ENCODE results near the gene ZNF862.

ZNF862 gene

GRCh38 chr7:149845257-149845980, 7.2 kb downstream of the ZNF862 start:
- DNase-seq (ENCODE audit: low read depth in 2 of 3, low spot score in 1 of 3), result no peak

DNA sequence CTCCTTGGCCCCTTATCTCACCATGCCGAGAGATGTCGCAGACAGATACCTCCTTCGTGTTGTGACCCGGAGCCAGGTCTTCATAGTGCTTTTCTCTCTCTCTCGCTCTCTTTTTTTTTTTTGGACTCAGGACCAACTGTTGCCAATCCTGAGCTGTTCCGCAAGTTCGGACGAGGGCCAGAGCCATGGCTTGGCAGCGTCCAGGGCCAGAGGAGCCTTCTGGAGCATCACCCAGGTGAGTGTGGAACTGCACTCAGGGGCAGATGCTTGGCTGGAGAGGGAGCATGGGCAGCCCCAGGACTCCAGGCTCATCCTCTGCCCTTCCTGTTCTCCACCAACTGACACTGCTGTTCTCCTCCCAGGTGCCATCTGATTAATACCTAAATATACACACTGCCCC, 7.8 kb downstream of the ZNF862 start:
- no peak for DNase-seq (ENCODE audit: low read depth in 2 of 3, low spot score in 1 of 3)

DNA sequence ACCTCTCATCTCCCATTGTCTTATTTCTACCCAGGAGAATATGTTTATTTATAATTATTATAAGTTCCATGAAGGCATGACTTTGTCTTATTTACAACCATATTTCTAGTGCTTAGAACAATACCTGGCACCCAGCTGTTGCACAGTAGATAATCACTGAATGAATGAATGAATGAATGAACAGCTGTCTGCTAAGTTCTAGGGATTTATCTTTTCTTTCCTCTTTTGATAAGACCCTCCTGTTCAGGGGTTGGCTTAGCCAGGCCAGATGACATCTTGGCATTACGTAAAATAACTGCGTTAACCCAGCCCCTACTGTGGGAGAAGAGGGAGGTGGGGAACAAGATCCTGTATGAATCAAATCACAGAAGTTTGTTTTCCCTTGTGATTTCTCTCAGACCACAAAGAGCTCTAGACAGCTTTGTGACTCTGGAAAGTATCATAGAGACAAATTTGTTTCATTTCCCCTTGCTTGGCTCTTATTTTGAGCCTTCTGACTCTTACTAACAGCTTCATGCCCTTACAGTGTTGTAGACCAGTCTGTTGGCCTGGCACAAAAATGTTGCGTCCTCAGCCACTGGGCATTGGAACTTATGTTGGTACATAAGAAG, 8.4 kb downstream of the ZNF862 start:
- no peak for DNase-seq (ENCODE audit: low read depth in 2 of 3, low spot score in 1 of 3)

DNA sequence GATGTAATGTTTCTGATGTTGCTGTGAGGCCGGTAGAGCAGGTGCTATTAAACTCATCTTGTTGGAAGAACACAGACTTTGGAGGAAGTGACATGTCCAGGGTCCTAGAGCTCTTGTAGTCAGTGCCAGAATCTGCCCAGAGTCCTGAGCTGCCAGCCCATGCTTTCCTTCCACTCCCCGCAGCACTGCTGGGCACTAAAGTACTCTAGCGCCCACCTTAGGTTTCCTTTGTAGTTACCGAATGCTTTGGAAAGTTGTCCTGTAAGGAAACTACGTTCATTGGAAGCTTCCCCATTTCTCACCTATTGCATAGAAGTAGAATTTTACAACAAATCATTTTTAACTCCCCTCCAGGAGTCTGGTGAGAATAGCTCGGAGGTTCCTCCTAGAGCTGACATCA, 11.0 kb downstream of the ZNF862 start:
- no peak for DNase-seq (ENCODE audit: low read depth in 2 of 3, low spot score in 1 of 3)

GRCh38 chr7:149850007-149850594, 11.9 kb downstream of the ZNF862 start:
- no peak for DNase-seq (ENCODE audit: low read depth in 2 of 3, low spot score in 1 of 3)

- no peak for DNase-seq (ENCODE audit: low read depth in 2 of 3, low spot score in 1 of 3)
Observed at GRCh38 chr7:149850716-149851115, 12.5 kb downstream of the ZNF862 start.

GRCh38 chr7:149851449-149851848, 13.3 kb downstream of the ZNF862 start:
- no peak for DNase-seq (ENCODE audit: low read depth in 2 of 3, low spot score in 1 of 3)

DNA sequence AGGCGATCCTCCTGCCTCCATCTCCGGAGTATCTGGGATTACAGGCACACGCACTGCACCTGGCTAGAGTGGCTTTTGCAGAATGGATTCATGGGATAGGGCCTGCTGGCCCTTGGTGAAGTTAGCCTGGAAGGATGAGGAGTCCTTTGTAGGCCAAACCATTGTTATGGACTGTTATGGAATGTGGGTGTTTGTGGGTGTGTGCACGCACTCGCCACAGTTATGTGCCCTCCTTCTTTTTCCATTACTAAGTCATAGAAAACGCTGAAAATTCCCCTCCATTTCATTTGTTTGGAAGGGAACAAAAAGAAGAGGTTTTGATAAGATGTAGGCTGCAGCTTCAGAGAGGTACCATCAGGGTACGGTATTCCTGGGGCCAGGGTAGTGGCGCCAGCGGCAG, 15.0 kb downstream of the ZNF862 start:
- DNase-seq (ENCODE audit: low read depth in 2 of 3, low spot score in 1 of 3), result no peak

GRCh38 chr7:149854611-149855360, 16.6 kb downstream of the ZNF862 start:
- no peak for DNase-seq (ENCODE audit: low read depth in 2 of 3, low spot score in 1 of 3)

DNA sequence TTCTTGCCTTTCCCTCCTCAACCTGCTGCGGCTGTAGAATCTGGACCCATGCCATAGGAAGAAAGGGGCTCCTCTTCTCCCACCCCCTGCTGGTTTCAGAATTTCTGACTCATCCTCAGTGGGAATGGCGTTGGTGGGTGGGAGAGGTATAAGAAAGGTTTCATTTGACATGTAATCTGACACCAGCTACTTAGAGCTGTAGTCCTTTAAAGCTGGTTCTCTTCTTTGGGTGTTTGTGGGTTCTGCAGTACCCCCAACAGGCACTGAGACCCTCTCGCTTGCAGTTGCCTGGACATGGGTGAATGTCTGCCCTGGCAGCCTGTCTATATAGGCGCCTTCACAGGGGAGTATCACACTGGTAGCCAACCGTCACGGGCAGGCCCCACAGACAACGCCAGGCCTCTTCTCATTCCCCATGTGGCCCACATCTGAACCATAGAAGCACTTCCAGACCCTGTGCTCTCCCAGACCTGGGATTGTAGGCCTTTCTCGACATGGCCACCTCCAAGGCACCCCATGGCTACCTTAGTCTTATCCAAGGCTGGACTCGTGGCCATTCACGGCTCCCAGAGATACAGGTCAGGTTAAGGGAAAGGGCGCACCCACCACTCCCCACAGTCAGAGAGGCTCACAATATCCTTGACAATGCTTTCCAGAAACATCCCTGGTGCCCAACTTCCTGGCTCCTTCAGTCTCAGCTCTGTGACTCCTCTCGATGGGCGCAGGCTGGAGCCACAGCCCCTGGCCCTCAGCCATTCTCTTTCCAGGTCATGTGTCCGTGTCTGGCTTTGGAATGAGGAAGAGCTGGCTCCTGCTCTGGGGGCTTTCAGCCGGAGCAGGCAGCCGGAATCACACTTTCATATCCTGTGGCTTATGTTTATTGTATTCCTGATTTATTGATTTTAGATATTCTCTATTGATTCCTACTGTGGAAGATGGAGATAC, 17.5 kb downstream of the ZNF862 start:
- no peak for DNase-seq (ENCODE audit: low read depth in 2 of 3, low spot score in 1 of 3)

GRCh38 chr7:149856583-149856982, 18.4 kb downstream of the ZNF862 start:
- no peak for DNase-seq (ENCODE audit: low read depth in 2 of 3, low spot score in 1 of 3)

GRCh38 chr7:149859369-149859768, 21.2 kb downstream of the ZNF862 start:
- no peak for DNase-seq (ENCODE audit: low read depth in 2 of 3, low spot score in 1 of 3)

DNA sequence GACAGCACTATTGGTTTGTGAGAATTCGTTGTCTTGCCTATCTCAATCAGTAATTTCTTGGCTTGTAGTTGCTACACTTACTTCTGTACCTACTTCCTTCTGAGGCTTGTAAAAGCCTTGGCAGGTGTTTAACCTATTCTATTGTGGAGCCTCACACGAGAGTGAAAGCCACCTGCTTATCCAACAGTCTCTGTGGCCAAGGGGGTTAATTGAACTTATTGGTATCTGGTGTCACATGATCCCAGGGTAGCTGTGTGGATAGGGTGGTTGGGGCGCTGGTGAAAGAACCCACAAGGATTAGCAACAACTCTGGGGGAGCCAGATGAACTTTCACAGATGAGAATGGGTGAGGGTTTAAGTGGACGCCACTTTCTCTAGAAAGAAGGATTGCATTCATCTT, 21.7 kb downstream of the ZNF862 start:
- DNase-seq (ENCODE audit: low read depth in 2 of 3, low spot score in 1 of 3), result no peak

DNA sequence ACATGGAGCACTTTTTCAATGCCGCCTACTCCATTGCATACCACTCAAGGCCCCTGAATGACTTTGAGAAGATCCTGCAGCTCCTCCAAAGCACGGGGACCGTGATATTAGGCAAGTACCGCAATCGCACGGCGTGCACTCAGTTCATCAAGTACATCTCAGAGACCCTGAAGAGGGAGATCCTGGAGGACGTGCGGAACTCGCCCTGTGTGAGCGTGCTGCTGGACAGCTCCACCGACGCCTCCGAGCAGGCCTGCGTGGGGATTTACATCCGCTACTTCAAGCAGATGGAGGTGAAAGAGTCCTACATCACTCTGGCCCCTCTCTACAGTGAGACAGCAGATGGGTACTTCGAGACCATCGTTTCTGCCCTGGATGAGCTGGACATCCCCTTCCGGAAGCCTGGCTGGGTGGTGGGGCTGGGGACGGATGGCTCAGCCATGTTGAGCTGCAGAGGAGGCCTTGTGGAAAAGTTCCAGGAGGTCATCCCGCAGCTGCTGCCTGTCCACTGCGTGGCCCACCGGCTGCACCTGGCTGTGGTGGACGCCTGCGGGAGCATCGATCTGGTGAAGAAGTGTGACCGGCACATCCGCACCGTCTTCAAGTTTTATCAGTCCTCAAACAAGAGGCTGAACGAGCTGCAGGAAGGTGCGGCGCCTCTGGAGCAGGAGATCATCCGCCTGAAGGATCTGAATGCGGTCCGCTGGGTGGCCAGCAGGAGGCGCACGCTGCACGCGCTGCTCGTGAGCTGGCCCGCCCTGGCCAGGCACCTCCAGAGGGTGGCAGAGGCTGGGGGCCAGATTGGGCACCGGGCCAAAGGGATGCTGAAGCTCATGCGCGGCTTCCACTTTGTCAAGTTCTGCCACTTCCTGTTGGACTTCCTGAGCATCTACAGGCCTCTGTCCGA, 22.9 kb downstream of the ZNF862 start:
- no peak for DNase-seq (ENCODE audit: low read depth in 2 of 3, low spot score in 1 of 3)

DNA sequence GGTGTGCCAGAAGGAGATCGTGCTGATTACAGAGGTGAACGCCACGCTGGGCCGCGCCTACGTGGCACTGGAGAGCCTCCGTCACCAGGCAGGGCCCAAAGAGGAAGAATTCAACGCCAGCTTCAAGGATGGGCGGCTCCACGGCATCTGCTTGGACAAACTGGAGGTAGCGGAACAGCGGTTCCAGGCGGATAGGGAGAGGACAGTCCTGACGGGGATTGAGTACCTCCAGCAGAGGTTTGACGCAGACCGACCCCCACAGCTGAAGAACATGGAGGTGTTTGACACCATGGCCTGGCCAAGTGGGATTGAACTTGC, 23.5 kb downstream of the ZNF862 start:
- DNase-seq (ENCODE audit: low read depth in 2 of 3, low spot score in 1 of 3), result no peak

DNA sequence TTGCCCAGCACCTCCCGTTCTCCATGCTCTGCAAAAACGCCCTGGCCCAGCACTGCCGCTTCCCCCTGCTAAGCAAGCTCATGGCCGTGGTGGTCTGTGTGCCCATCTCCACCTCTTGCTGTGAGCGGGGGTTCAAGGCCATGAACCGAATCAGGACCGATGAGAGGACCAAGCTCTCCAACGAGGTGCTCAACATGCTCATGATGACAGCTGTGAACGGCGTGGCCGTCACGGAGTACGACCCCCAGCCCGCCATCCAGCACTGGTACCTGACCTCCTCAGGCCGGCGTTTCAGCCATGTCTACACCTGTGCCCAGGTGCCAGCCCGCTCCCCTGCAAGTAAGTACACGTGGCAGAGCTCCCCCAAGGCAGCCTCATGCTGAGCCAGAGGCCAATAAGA, 24.0 kb downstream of the ZNF862 start:
- DNase-seq (ENCODE audit: low read depth in 2 of 3, low spot score in 1 of 3), result no peak

- no peak for DNase-seq (ENCODE audit: low read depth in 2 of 3, low spot score in 1 of 3)
Observed at GRCh38 chr7:149863500-149863899, 25.3 kb downstream of the ZNF862 start.

GRCh38 chr7:149864023-149864422, 25.8 kb downstream of the ZNF862 start:
- no peak for DNase-seq (ENCODE audit: low read depth in 2 of 3, low spot score in 1 of 3)

DNA sequence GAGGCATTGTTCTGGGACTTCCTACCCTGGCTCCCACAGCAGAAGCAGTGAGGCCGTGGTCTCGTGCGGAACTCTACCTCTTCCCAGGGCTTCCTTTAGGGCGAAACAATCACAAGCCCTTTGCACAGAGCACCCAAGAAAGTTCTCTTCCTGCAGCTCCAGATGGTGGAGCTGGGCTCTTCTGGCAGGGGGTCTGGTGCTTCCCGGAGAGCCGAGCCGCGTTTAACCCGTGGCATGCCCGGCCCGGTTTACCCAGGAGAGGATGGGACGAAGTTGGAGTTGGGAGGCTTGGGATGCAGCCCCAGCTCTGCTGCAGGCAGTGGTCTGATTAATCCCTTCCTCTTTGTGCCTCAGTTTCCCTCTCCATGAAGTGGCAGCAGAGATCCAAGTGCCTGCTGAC, 26.6 kb downstream of the ZNF862 start:
- DNase-seq (ENCODE audit: low read depth in 2 of 3, low spot score in 1 of 3), result no peak

- peak in 1 of 3 donors; percentile 47 for DNase-seq (ENCODE audit: low read depth in 2 of 3, low spot score in 1 of 3)
Observed at GRCh38 chr7:149865437-149865836, 27.3 kb downstream of the ZNF862 start.

Measured in stimulated activated CD4-positive, alpha-beta T cell treated with anti-CD3 and anti-CD28 coated beads, Interleukin-12 subunit alpha, Interleukin-12 subunit beta, amount 100 ng/mL, for 48 hours (primary cell).